Liver (tissue), 3 donors: Measurements from ENCODE around the gene ARHGEF7.

Experiments used
- EGR1 ChIP-seq, 2 donors: IDR thresholded peaks; 2 replicates each; pipeline ENCODE4 v1.6.1; 2016 to 2018; ENCODE audit warnings: antibody characterized with exemption in 2 of 2, low read depth in 2 of 2
- JUND ChIP-seq, 2 donors: IDR thresholded peaks; 2 replicates each; pipeline ENCODE4 v1.6.1; 2016; ENCODE audit warnings: antibody characterized with exemption in 2 of 2
- RAD21 ChIP-seq, 2 donors: IDR thresholded peaks; 2 replicates each; pipeline ENCODE4 v1.6.1; 2016; ENCODE audit warnings: antibody characterized with exemption in 2 of 2, mild to moderate bottlenecking in 2 of 2
- SP1 ChIP-seq: IDR thresholded peaks from 2 replicates; pipeline ENCODE4 v1.6.1; 2018; ENCODE audit warnings: antibody characterized with exemption, mild to moderate bottlenecking
- TAF1 ChIP-seq: conservative IDR thresholded peaks from 2 replicates; pipeline ENCODE4 v1.6.1; 2016; ENCODE audit warnings: antibody characterized with exemption, mild to moderate bottlenecking
- YY1 ChIP-seq: IDR thresholded peaks from 2 replicates; pipeline ENCODE4 v1.6.1; 2016; ENCODE audit warnings: antibody characterized with exemption, mild to moderate bottlenecking
- TF ChIP-seq, protein P1 (sequence below): IDR thresholded peaks from 2 replicates; pipeline ENCODE4 v1.6.1; 2016; ENCODE audit warnings: antibody characterized with exemption, mild to moderate bottlenecking
- TF ChIP-seq, protein P2 (sequence below): fragments of 150-350 bp; IDR thresholded peaks from 2 replicates; pipeline ENCODE4 v1.5.1; 2017; ENCODE audit warnings: improper control_type of control experiment, low read depth, low read length; ENCODE audit not compliant: missing input control
- TF ChIP-seq, protein P3 (sequence below): IDR thresholded peaks from 2 replicates; pipeline ENCODE4 v1.6.1; 2016; ENCODE audit warnings: antibody characterized with exemption
- TF ChIP-seq, protein P4 (sequence below): IDR thresholded peaks from 2 replicates; pipeline ENCODE4 v1.6.1; 2016; ENCODE audit warnings: antibody characterized with exemption
- TF ChIP-seq, protein P5 (sequence below): IDR thresholded peaks from 2 replicates; pipeline ENCODE4 v1.6.1; 2016; ENCODE audit warnings: antibody characterized with exemption
- donor health status: healthy.
- donor health status: healthy.

DNA sequence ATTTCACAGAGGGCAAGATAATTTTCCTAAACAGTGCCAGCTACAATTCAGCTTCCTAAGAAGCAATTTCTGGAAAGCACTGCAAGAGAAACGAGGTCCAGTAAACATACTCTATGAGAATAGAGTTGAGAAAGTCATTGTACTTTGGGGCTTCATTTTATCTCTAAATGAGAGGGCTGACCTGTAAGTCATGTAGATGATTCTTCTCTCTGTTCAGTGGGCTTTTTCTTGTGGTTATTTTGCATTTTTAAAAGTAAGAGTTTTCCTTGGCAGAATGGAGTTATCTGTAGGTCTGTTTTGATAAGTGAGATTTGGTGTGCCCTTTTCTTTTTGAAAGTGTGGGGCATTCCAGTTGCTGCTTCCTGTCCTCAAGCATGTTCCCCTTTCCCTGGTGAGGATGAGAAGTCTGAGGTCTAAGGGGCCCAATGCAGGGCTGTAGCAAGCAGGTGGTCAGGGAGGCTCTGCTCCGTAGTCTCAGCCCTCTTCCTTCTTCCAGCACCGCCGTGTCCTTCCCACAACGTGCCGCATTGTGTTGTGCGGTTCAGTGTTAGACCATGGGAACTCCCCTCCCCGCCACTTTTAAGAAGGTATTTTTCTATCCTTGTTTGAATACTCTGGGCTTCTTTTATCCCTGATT lies 86.3 kb downstream of the ARHGEF7 start:
- TF ChIP-seq, protein P1, sequence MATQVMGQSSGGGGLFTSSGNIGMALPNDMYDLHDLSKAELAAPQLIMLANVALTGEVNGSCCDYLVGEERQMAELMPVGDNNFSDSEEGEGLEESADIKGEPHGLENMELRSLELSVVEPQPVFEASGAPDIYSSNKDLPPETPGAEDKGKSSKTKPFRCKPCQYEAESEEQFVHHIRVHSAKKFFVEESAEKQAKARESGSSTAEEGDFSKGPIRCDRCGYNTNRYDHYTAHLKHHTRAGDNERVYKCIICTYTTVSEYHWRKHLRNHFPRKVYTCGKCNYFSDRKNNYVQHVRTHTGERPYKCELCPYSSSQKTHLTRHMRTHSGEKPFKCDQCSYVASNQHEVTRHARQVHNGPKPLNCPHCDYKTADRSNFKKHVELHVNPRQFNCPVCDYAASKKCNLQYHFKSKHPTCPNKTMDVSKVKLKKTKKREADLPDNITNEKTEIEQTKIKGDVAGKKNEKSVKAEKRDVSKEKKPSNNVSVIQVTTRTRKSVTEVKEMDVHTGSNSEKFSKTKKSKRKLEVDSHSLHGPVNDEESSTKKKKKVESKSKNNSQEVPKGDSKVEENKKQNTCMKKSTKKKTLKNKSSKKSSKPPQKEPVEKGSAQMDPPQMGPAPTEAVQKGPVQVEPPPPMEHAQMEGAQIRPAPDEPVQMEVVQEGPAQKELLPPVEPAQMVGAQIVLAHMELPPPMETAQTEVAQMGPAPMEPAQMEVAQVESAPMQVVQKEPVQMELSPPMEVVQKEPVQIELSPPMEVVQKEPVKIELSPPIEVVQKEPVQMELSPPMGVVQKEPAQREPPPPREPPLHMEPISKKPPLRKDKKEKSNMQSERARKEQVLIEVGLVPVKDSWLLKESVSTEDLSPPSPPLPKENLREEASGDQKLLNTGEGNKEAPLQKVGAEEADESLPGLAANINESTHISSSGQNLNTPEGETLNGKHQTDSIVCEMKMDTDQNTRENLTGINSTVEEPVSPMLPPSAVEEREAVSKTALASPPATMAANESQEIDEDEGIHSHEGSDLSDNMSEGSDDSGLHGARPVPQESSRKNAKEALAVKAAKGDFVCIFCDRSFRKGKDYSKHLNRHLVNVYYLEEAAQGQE = no peak
- TF ChIP-seq, protein P2, sequence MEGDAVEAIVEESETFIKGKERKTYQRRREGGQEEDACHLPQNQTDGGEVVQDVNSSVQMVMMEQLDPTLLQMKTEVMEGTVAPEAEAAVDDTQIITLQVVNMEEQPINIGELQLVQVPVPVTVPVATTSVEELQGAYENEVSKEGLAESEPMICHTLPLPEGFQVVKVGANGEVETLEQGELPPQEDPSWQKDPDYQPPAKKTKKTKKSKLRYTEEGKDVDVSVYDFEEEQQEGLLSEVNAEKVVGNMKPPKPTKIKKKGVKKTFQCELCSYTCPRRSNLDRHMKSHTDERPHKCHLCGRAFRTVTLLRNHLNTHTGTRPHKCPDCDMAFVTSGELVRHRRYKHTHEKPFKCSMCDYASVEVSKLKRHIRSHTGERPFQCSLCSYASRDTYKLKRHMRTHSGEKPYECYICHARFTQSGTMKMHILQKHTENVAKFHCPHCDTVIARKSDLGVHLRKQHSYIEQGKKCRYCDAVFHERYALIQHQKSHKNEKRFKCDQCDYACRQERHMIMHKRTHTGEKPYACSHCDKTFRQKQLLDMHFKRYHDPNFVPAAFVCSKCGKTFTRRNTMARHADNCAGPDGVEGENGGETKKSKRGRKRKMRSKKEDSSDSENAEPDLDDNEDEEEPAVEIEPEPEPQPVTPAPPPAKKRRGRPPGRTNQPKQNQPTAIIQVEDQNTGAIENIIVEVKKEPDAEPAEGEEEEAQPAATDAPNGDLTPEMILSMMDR = no peak
- no peak for TF ChIP-seq YY1
- TF ChIP-seq, protein P3, sequence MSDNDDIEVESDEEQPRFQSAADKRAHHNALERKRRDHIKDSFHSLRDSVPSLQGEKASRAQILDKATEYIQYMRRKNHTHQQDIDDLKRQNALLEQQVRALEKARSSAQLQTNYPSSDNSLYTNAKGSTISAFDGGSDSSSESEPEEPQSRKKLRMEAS = no peak
- no peak for TF ChIP-seq JUND (IDR thresholded peaks at IDR 0.05)
- TF ChIP-seq, protein P4, sequence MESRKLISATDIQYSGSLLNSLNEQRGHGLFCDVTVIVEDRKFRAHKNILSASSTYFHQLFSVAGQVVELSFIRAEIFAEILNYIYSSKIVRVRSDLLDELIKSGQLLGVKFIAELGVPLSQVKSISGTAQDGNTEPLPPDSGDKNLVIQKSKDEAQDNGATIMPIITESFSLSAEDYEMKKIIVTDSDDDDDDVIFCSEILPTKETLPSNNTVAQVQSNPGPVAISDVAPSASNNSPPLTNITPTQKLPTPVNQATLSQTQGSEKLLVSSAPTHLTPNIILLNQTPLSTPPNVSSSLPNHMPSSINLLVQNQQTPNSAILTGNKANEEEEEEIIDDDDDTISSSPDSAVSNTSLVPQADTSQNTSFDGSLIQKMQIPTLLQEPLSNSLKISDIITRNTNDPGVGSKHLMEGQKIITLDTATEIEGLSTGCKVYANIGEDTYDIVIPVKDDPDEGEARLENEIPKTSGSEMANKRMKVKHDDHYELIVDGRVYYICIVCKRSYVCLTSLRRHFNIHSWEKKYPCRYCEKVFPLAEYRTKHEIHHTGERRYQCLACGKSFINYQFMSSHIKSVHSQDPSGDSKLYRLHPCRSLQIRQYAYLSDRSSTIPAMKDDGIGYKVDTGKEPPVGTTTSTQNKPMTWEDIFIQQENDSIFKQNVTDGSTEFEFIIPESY = no peak
- no peak for TF ChIP-seq RAD21 (IDR thresholded peaks at IDR 0.05)
- no peak for TF ChIP-seq SP1
- TF ChIP-seq TAF1 = no peak
- TF ChIP-seq, protein P5, sequence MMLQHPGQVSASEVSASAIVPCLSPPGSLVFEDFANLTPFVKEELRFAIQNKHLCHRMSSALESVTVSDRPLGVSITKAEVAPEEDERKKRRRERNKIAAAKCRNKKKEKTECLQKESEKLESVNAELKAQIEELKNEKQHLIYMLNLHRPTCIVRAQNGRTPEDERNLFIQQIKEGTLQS = no peak
- TF ChIP-seq EGR1 (IDR thresholded peaks at IDR 0.05; ENCODE audit: low read depth in 2 of 2) = no peak
